ENCODE measurements around the gene SUSD4.

Gene SUSD4

DNA sequence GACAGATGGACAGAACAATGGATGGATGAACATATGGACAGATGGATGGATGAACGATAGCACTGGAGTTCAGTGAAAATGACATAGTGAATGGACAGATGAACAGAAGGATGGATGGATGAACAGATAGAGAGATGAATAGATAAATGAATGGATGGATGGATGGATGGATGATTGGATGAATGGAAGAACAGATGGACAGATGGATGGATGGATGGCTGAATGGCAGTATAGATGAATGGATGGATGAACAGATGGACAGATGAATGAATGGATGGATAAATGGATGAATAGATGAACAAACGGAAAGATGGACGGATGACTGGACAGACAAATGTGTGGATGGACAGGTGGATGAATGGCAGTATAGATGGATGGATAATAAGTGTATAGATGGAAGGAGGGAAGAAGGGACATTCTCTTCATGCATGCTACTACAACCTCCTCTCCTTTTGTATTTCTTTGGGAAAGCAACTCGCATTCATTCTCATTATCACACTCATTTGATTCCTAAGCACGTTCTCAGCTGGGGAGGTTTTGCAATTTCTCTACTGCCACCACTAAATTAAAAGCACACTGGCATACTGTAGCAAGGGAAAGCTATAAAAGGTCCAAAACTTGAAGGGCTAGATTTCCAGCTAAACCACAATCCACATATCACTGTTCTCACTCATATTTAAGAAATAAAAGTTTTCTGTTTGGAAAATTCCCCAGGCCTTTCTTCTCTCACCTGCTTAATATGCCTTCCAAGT is 34.1 kb downstream of the SUSD4 start:
- no peak for DNase-seq (ENCODE audit: low spot score)

DNA sequence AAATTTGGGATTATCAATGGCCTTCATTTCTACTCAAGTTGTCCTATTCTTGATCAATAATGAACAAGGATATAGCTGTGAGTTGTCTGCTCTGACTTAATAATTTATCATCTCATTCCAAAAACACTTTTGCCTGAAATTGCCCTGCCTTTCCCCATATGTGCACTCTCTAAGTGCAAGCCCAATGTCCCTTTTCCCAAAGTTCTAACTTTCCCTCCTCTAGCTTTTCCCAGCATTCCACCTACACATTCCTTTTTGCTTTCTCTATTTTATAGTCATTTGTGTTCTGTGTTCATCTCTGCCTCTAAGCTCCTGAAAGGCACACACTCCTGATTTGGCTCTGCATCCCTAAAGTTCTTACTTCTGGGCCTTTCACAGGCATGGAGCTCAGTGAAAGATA is 34.7 kb downstream of the SUSD4 start:
- no peak for DNase-seq (ENCODE audit: low spot score)

DNA sequence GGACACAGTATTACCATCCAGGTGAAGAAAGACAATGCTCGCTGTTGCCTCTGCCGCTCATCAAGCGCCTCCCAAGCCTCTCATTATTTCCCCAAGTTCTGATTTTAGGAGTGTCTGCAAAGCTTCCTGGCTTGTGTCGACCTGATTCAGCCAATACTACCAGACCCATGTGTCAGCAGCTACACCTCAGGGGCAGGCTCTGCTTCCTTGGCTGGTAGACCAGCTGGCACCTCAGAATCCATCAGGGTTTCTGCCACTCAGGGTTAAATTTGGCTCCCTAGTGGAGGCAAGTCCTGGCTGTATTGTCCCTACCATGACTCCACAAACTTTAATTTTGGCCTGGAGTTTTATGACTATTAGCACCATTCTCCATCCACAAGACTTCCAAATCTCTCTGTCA is 35.4 kb downstream of the SUSD4 start:
- no peak for DNase-seq (ENCODE audit: low spot score)

DNA sequence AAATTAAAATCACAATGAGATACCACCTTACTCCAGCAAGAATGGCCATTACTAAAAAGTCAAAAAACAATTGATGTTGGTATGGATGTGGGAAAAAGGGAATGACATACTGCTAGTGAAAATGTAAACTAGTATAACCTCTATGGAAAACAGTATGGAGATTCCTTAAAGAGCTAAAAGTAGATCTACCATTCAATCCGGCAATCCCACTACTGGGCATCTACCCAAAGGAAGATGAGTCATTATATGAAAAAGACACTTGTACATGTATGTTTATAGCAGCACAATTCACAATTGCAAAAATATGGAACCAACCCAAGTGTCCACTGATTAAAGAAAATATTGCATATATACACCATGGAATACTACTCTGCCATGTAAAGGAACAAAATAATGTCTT is 37.2 kb downstream of the SUSD4 start:
- no peak for DNase-seq (ENCODE audit: low spot score)

DNA sequence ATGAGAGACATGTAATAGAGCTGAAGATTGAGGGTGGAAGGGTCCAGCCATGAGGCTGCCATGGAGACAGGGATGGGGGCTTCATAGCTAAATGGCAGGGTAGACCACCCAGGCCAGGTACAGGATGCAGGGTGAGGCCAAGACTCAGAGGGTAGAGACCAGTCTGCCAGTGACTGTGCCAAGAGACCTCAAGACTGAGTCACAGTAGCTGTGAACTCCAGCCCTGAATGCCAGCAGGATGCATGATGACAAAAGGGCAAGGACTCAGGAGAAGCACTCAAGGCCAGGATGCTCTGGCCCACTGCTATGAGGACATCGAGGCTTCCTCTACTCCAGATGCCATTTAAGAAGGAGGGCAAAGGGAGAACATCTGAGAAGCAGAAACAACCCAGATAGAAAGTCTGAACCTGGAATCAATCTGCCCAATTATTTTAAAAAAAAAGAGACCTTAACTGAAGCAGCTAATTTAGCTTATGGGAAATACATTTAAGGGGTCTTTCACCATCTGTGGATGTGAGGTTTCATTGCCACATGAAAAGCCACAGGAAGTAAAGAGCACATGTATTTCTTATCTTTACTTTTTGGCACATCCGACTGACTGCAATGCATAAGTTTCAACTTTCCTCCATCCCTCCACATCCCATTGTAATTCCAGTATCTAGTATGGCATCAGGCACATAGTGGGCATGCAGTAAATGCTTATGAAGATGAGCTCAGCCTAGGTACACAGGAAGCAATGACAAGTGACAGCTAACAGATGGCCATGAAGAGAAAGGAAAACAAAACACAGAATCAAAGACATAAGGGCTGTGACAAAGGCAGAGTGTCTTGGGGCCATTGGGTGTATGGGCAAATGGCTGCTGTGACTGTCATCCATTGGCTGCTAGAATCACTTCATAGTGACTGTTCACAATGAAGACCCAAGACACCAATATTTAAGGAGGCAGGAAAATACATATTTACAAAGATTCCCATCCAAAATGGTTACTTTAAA is 40.2 kb downstream of the SUSD4 start:
- DNase-seq (ENCODE audit: low spot score): no peak

DNA sequence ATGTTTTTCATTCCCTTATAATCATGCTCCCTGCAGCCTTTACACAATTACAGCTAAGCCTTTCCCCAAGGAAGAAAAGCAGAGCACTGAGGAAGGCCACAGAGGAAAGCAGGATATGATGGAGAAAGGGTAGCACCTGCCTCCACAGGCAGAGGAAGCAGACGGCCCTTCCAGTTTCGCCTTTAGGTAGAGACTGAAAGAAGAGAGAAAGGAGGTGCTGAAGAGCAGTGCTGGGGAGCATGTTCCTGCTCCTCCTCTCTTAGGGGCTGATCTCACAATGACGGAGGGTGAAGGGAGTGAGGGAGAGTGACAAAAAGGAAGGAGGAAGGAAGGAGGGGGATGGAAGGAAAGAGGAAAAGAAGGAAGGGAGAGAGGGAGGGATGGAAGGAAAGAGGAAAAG is 41.1 kb downstream of the SUSD4 start:
- no peak for DNase-seq (ENCODE audit: low spot score)

DNA sequence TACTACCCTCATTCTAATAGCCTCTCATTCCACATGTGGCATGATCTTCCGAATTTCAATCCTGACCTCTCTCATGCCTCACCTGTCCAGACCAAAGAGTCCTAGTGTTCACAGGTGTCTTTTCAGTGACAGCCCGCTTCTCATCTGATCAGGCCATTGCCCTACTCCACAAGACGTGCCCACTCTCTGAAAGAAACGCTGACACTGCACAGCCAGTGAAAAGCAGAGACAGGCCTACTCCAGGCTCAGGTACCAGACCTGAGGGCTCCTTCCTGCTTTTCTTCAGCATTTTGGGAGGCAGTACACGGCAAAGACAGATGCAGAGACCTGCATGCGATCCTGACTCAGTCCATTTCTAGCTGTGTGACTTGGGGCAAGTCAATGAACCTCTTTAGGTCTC is 43.0 kb downstream of the SUSD4 start:
- DNase-seq (ENCODE audit: low spot score): no peak

DNA sequence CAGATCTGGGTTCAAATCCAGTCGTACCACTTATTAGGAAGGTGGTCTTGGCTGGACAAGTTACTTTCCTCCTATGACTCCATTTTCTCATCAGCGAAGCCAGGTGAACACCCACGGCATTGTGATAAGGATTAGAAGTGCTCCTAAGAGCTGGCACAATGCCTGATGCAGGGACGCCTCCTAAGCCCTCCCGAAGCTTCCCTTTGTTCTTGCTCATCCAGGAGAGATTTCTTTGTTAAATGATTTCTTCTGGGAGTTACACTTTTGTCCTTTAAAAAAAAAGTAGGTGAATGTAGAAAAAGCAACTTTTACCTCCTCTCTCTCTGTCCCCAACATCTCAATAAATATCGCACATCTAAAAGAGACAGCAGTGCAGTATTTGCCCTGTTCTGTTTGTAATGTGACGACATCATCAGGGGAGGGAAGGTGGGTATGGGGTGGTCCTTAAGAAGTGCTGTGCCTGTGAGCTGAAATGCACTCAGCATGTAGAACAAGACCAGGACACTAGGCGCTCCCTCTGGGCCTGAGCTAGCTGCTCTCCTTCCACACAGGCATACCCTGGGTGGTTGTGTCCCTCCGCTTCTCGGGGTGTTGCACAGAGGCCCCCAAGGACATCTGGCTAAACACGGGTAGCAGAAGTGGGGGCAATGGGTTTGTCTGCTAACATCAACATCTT is 43.9 kb downstream of the SUSD4 start:
- DNase-seq (ENCODE audit: low spot score): no peak

DNA sequence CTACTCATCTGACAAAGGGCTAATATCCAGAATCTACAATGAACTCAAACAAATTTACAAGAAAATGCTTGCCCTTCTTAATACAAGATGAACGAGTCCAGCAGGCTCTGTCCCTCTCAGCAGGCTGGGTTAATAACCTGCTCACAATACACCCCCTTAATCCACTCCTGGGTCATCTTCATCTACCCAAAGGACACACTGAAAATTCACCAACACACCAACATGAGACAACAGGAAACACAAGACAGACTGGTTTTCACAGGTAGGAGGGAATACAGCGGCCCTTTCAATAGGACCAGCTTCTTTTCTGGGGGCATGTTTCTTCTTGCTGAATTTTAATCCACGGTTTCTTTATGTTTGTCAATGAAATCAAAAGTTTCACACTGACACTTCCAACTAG is 44.6 kb downstream of the SUSD4 start:
- DNase-seq (ENCODE audit: low spot score): no peak

DNA sequence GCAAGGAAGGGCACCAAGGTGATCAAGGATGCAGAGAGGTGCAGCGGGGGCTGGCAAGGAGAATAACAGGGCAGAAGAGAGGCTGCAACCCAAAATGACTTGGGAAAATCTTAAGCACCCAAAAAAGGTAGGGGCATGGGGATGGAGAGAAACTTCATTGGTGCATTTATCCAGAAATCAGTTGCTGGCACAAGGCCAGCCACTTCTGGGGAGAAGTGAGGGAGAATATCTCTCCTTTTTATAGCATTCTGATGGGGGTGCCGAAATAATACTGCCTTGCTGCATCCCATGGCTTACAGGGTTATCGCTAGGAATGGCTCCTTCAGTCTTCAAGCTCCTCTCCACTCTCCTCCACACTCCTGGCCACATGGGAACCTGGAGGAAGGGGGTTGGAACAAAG is 47.9 kb downstream of the SUSD4 start:
- no peak for DNase-seq (ENCODE audit: low spot score)

DNA sequence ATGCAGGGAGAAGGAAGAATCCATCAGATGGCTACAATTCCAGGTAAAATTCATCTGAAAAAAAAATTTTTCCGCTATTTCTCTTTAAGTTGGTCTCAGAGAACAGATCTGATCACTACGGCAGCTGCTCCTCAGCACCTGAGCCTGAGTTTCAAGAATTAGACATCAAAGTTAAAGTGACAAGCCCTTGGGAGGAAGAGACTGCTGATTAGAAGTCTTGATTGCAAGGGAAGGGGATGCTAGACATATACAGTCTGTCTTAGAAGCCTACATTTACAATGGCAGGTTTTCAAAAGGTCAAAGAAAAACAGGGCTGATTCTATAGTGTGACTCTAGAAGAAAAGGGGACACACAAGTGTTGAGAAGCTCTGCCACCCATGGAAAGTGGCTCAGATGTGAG is 48.3 kb downstream of the SUSD4 start:
- DNase-seq (ENCODE audit: low spot score): no peak

DNA sequence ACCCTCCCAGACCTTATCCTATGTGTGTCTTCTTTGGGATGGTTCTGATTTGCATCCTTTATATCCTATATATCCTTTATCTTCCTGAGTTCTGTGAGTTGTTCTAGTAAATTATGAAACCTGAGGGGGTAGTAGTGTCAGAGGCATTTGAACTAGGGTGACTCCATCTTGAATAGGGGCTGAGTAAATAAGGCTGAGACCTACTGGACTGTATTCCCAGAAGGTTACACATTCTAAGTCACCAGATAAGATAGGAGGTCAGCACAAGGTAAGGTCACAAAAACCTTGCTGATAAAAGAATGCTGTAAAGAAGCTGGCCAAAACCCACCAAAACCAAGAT is 50.6 kb downstream of the SUSD4 start:
- no peak for DNase-seq (ENCODE audit: low spot score)

DNA sequence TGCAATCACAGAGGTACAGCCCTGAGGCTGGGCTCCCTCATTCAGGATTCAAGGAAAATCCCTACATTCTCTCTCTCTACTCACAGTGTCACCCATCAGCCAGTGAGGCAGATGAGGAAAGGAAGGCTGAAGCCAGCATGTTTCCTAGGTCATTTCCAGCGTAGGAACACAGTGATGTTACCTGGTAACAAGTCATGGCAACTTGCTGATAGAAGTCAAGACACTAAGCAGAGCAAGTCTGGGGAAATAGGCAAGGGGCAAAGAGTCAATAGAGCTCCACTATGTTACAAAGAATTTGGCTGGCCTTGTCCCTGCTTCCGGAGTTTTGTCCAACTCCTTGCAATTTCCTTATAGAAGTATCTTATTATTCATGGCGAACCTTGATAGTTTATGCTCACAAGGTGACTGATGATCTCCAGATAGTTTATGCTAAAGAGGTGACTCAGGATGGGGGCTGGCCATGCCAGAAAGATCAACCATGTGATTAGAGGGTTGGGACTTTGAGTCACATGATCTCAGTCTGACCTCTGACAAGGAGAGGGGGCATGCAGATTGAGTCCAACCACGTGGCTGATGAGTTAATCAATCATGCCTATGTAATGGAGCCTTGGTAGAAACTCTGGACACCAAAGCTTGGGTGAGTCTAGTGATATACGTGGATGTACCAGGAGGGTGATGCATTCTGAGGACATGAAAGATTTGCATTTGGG is 51.1 kb downstream of the SUSD4 start:
- no peak for DNase-seq (ENCODE audit: low spot score)

DNA sequence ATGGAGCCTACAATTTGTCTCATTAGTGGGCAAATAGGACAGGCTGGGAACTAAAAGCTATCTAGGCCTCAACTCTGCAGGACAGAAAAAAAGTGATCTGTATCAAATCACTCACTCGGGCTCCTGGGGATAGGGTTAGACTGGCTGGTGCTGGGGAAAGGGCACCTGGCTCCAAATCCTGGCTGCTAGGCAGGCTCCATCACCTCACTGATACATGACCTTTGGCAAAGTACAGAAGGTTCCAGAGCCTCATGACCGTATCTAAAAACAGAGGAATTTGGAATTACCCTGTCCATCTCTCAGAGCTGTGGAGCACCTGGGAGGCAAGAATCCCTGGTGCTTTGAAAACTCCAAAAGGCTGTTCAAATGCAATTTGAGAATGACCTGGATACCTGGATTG is 51.7 kb downstream of the SUSD4 start:
- DNase-seq (ENCODE audit: low spot score): no peak

DNA sequence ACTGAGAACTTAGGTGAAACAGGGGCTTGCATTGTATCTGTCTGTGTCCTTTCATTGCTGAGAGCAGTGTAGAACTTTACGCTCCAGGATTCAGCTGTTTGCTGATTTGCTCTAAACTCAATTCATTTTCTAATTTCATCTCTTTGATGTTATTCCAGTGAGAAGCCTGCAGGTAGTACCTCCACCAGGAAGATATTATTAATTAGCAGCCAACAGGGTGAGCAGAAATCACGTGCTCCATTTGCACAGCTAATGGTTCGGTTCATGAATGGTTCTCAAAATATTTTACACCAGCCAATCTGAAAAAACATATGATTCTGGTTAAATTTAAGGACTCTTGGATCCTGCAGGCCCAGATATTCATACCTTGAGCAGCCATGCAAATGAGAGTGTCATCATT is 52.1 kb downstream of the SUSD4 start:
- no peak for DNase-seq (ENCODE audit: low spot score)

DNA sequence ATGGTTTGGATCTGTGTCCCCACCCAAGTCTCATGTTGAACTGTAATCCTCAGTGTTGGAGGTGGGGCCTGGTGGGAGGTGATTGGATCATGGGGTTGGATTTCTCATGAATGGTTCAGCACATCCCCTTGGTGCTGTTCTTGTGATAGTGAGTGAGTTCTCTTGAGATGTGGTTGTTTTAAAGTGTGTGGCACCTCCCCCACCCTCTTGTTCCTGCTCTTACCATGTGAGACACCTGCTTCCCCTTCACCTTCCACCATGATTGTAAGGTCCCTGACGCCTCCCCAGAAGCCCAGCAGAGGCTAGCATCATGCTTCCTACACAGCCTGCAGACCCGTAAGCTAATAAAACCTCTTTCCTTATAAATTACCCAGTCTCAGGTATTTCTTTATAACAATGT is 55.8 kb downstream of the SUSD4 start:
- no peak for DNase-seq (ENCODE audit: low spot score)

DNA sequence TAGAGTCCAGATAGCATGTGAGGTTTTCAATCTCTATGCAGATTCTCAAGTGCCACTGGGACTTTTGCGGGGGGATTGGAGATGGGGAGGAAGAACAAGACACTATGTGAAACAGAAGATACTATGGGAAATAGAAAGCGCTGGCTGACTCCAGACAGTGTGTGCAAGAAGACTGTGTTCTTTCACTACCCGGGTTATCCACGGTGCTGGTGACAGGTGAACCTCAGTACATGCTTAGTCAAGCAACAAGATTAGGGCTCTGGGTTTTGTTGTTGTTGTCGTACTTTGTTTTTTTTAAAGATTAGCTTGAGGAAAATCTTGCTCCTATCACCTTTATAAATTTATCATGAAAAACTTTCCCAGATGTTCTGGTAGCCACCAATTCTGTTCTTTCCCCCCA is 56.4 kb downstream of the SUSD4 start:
- no peak for DNase-seq (ENCODE audit: low spot score)

DNA sequence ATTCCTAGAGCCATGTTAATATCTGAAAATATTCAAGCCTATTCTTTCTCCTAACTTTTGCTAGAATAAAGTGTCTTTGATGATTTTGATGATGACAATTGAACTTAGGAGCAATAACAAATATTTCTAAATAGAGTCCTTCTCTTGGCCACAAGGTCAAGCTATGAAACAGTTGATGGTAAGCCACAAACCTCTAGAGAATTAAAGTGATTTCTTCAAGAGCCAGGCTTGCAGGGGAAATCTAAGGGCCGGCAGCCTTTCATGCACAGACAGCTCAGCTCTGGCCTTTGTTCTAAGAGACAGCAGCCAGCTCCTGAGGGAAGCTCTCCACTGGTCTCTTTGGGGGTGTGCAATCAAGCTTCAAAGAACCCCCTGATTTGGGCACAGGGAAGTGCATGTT is 59.0 kb downstream of the SUSD4 start:
- DNase-seq (ENCODE audit: low spot score): no peak

DNA sequence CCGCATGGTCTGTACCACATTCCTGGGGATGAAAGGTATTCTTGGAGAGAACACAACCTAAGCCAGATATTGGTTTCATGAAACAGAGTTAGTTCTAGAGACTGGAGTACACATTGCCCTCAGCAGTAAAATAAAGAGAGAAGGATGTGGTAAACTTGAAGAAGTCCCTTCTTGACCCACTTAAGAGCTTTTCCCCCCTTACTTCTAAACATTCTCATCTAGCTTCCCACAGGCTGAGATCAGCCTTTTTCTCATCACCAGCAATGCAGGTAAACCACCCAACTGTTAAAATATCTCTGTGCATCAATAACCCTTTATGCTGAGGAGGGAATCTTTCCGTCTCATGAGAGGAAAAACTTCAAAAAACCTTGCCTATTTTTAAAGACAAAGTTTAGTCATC is 62.6 kb downstream of the SUSD4 start:
- no peak for DNase-seq (ENCODE audit: low spot score)

DNA sequence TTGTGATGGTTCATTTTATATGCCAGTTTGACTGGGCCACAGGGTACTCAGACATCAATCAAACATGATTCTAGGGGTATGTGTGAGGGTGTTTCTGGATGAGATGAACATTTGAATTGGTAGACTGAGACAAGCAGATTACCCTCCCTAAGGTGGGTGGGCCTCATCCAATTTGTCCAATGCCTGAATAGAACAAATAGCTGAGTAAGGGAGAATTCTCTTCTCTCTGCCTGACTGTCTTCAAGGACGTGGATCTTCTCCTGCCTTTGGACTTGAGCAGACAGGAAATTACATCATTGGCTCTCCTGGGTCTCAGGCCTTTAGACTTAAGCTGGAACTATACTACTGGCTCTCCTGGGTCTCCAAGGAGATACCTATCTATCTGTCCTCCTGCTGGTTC is 64.4 kb downstream of the SUSD4 start:
- DNase-seq (ENCODE audit: low spot score): no peak

DNA sequence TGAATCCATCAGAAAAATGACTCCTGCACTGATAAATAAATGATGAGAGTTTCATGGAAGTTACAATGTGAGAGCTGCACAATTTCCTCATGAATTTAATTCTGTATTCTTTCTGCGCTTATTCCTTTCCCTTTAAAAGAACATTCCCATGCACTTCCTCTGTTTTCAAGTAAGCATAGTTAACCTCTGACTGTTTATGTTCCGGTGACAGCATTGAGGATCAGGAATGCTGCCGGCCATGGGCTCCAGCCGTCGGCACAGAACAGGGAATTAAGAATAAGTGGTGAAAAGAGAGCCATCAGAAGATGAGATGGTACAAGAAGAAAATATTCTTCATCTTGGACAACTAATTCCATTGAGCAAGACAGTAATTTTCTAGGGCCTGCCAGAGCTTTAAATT is 65.3 kb downstream of the SUSD4 start:
- no peak for DNase-seq (ENCODE audit: low spot score)

DNA sequence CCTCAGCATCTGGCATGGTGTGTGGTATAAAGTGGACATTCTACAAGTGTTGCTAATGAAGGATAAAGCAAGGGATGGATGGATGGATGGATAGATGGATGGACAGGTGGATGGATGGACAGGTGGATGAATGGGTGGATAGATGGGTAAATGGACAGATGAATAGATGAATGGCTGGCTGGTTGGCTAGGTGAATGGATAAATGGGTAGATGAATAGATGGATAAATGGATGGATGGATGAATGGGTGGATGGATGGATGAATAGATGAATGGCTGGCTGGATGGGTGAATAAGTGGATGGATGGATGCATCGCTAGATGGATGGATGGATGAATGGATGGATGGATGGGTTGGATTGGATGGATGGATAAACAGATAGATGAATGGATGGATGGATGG is 66.2 kb downstream of the SUSD4 start:
- DNase-seq (ENCODE audit: low spot score): no peak

Data from CD4-positive, alpha-beta T cell treated with Interleukin-15 for 4 hours (primary cell).